Measurements from ENCODE around the gene ENGASE.
"Not testable (repeated sequence)": the region's sequence is repeated elsewhere in the genome, so short reads cannot be mapped to it uniquely, and the experiment has no call there.

Gene ENGASE

GRCh38 chr17:79074649-79075445 is at the start of gene ENGASE:
Gene ENGASE, plus strand, starts transcription at chr17:79074824. Its CDS starts 121 bp downstream, at chr17:79074945.
- Mint-ChIP-seq H3K9me3 (no peaks in the 10 kb centered on the region), H3K27ac (peak within 1 kb of the TSS; percentile 93), H3K4me1 (peaks cover 17% of the 10 kb centered on the region), H3K27me3 (no peaks in the 10 kb centered on the region), H3K36me3 (peaks cover 2% of the 10 kb centered on the region), H3K4me3 (peak within 1 kb of the TSS; percentile 92)

- no peak overlapping the region for H3K27ac Mint-ChIP-seq
- H3K27me3 Mint-ChIP-seq = peaks cover 3% of the 10 kb centered on the region
- no peaks in the 10 kb centered on the region for H3K9me3 Mint-ChIP-seq
- no peaks in the 10 kb centered on the region for H3K36me3 Mint-ChIP-seq
- H3K4me1 Mint-ChIP-seq = peaks cover 12% of the 10 kb centered on the region
- peak overlapping the region; percentile 90 for H3K4me3 Mint-ChIP-seq
Observed at GRCh38 chr17:79024901-79025737, 49.5 kb upstream of the ENGASE start.

- H3K27ac Mint-ChIP-seq = no peak overlapping the region
- H3K4me3 Mint-ChIP-seq = no peak overlapping the region
- peaks cover 3% of the 10 kb centered on the region for H3K27me3 Mint-ChIP-seq
- H3K4me1 Mint-ChIP-seq = peaks cover 12% of the 10 kb centered on the region
- no peaks in the 10 kb centered on the region for H3K36me3 Mint-ChIP-seq
- H3K9me3 Mint-ChIP-seq = no peaks in the 10 kb centered on the region
Observed at GRCh38 chr17:79026376-79027273, 48.0 kb upstream of the ENGASE start.

- Mint-ChIP-seq H3K36me3 (no peaks in the 10 kb centered on the region), H3K27me3 (peaks cover 3% of the 10 kb centered on the region), H3K4me1 (peaks cover 12% of the 10 kb centered on the region), H3K9me3 (no peaks in the 10 kb centered on the region), H3K27ac (no peak overlapping the region), H3K4me3 (no peak overlapping the region)
Observed at GRCh38 chr17:79027274-79027924, 47.2 kb upstream of the ENGASE start.

- H3K9me3 Mint-ChIP-seq = no peaks in the 10 kb centered on the region
Observed at GRCh38 chr17:79027925-79028491, 46.6 kb upstream of the ENGASE start.

GRCh38 chr17:79028496-79029326 is 45.9 kb upstream of the ENGASE start:
- Mint-ChIP-seq H3K36me3 (no peaks in the 10 kb centered on the region), H3K9me3 (no peaks in the 10 kb centered on the region), H3K27me3 (peaks cover 3% of the 10 kb centered on the region), H3K27ac (no peak overlapping the region), H3K4me3 (no peak overlapping the region), H3K4me1 (peaks cover 12% of the 10 kb centered on the region)

More at GRCh38 chr17:79027925-79028491, 46.6 kb upstream of the ENGASE start:
- H3K27ac Mint-ChIP-seq = no peak overlapping the region
- H3K27me3 Mint-ChIP-seq = peaks cover 3% of the 10 kb centered on the region
- H3K4me3 Mint-ChIP-seq = no peak overlapping the region
- no peaks in the 10 kb centered on the region for H3K36me3 Mint-ChIP-seq
- peaks cover 12% of the 10 kb centered on the region for H3K4me1 Mint-ChIP-seq

- H3K9me3 Mint-ChIP-seq = no peaks in the 10 kb centered on the region
- peaks cover 3% of the 10 kb centered on the region for H3K27me3 Mint-ChIP-seq
- no peak overlapping the region for H3K27ac Mint-ChIP-seq
- peaks cover 9% of the 10 kb centered on the region for H3K4me1 Mint-ChIP-seq
- no peaks in the 10 kb centered on the region for H3K36me3 Mint-ChIP-seq
- no peak overlapping the region for H3K4me3 Mint-ChIP-seq
Observed at GRCh38 chr17:79029327-79030009, 45.2 kb upstream of the ENGASE start.

GRCh38 chr17:79030636-79031035 is 44.0 kb upstream of the ENGASE start:
- not testable (repeated sequence) for H3K27ac Mint-ChIP-seq, H3K4me3 Mint-ChIP-seq, H3K27me3 Mint-ChIP-seq, H3K9me3 Mint-ChIP-seq, H3K4me1 Mint-ChIP-seq, H3K36me3 Mint-ChIP-seq

GRCh38 chr17:79031996-79032875 is 42.4 kb upstream of the ENGASE start:
- Mint-ChIP-seq H3K9me3 (no peaks in the 10 kb centered on the region), H3K27ac (no peak overlapping the region), H3K4me1 (no peaks in the 10 kb centered on the region), H3K27me3 (no peaks in the 10 kb centered on the region), H3K36me3 (no peaks in the 10 kb centered on the region), H3K4me3 (no peak overlapping the region)

GRCh38 chr17:79033046-79033616 is 41.5 kb upstream of the ENGASE start:
- H3K36me3 Mint-ChIP-seq = no peaks in the 10 kb centered on the region

GRCh38 chr17:79033741-79034501 is 40.7 kb upstream of the ENGASE start:
- Mint-ChIP-seq H3K36me3 (no peaks in the 10 kb centered on the region), H3K27ac (no peak overlapping the region), H3K4me3 (no peak overlapping the region), H3K27me3 (no peaks in the 10 kb centered on the region), H3K4me1 (no peaks in the 10 kb centered on the region), H3K9me3 (no peaks in the 10 kb centered on the region)

More at GRCh38 chr17:79033046-79033616, 41.5 kb upstream of the ENGASE start:
- no peaks in the 10 kb centered on the region for H3K4me1 Mint-ChIP-seq
- H3K27ac Mint-ChIP-seq = no peak overlapping the region
- H3K9me3 Mint-ChIP-seq = no peaks in the 10 kb centered on the region
- H3K4me3 Mint-ChIP-seq = no peak overlapping the region
- H3K27me3 Mint-ChIP-seq = no peaks in the 10 kb centered on the region

GRCh38 chr17:79034931-79035485 is 39.6 kb upstream of the ENGASE start:
- no peaks in the 10 kb centered on the region for H3K36me3 Mint-ChIP-seq
- H3K27ac Mint-ChIP-seq = no peak overlapping the region
- H3K4me1 Mint-ChIP-seq = no peaks in the 10 kb centered on the region
- H3K27me3 Mint-ChIP-seq = no peaks in the 10 kb centered on the region
- no peaks in the 10 kb centered on the region for H3K9me3 Mint-ChIP-seq
- H3K4me3 Mint-ChIP-seq = no peak overlapping the region

Data from activated naive CD4-positive, alpha-beta T cell treated with anti-CD3 and anti-CD28 coated beads, Interleukin-2, amount 50 U/mL, for 24 hours (primary cell).